GM23248 (cell line): ENCODE results near the gene ZMIZ1.

Experiments used
- EZH2 ChIP-seq: fragments of 200-600 bp; sonication (generic); IDR thresholded peaks from 2 replicates; pipeline ENCODE4 v1.6.1; 2018; ENCODE audit warnings: antibody characterized with exemption, mild to moderate bottlenecking; ENCODE audit not compliant: insufficient read depth, poor library complexity, severe bottlenecking
- EZH2phosphoT487 ChIP-seq: fragments of 200-600 bp; sonication (generic); IDR thresholded peaks from 2 replicates; pipeline ENCODE4 v1.6.1; 2018; ENCODE audit warnings: antibody characterized with exemption, moderate library complexity, mild to moderate bottlenecking, low read depth; ENCODE audit not compliant: insufficient read depth

GRCh38 chr10:79059859-79060379 is 8.8 kb upstream of the ZMIZ1 start:
- TF ChIP-seq EZH2 (no peak), EZH2phosphoT487 (no peak)
